ENCODE data around the gene DOCK3. TPM values are rescaled to one million over a fixed set of nuclear protein-coding genes. Genes with fewer than 3 reads are reported as not detected.
A peak's percentile ranks its signal among the peaks of the same experiment; 100 is the strongest.
"Not testable (repeated sequence)": the region's sequence is repeated elsewhere in the genome, so short reads cannot be mapped to it uniquely, and the experiment has no call there.

DOCK3 gene
- polyA plus RNA-seq, 1 donor: 2.1 TPM

- DNase-seq: no peak
These were observed 312.0 kb downstream of the DOCK3 start for GRCh38 chr3:50986726-50987125.

GRCh38 chr3:50994537-50994936 lies 319.8 kb downstream of the DOCK3 start:
- no peak for DNase-seq

GRCh38 chr3:50995085-50995824 lies 320.5 kb downstream of the DOCK3 start:
- no peak for DNase-seq

- no peak for DNase-seq
These were observed 327.8 kb downstream of the DOCK3 start for GRCh38 chr3:51002495-51002894.

- no peak for DNase-seq
These were observed 329.5 kb downstream of the DOCK3 start for GRCh38 chr3:51004235-51004634.

GRCh38 chr3:51024121-51024520 lies 349.4 kb downstream of the DOCK3 start:
- no peak for DNase-seq

- DNase-seq: peak; percentile 75
These were observed 350.3 kb downstream of the DOCK3 start for GRCh38 chr3:51024765-51025632.

GRCh38 chr3:51031666-51032065 lies 356.9 kb downstream of the DOCK3 start:
- DNase-seq: no peak

GRCh38 chr3:51035630-51036029 lies 360.9 kb downstream of the DOCK3 start:
- DNase-seq: no peak

GRCh38 chr3:51044982-51045381 lies 370.3 kb downstream of the DOCK3 start:
- DNase-seq: no peak

GRCh38 chr3:51052562-51052961 lies 377.8 kb downstream of the DOCK3 start:
- DNase-seq: no peak

- DNase-seq: no peak
These were observed 382.4 kb downstream of the DOCK3 start for GRCh38 chr3:51057121-51057520.

- DNase-seq: no peak
These were observed 388.3 kb downstream of the DOCK3 start for GRCh38 chr3:51063053-51063452.

GRCh38 chr3:51075221-51075775 lies 400.6 kb downstream of the DOCK3 start:
- DNase-seq: no peak

- no peak for DNase-seq
These were observed 407.6 kb downstream of the DOCK3 start for GRCh38 chr3:51082363-51082762.

- no peak for DNase-seq
These were observed 408.8 kb downstream of the DOCK3 start for GRCh38 chr3:51083490-51083889.

GRCh38 chr3:51092141-51092540 lies 417.4 kb downstream of the DOCK3 start:
- DNase-seq: peak; percentile 5

GRCh38 chr3:51094838-51095237 lies 420.1 kb downstream of the DOCK3 start:
- DNase-seq: not testable (repeated sequence)

- DNase-seq: peak; percentile 55
These were observed 425.2 kb downstream of the DOCK3 start for GRCh38 chr3:51099794-51100535.

GRCh38 chr3:51100536-51100851 lies 425.8 kb downstream of the DOCK3 start:
- no peak for DNase-seq

GRCh38 chr3:51102396-51102795 lies 427.7 kb downstream of the DOCK3 start:
- no peak for DNase-seq

- DNase-seq: no peak
These were observed 431.6 kb downstream of the DOCK3 start for GRCh38 chr3:51106242-51106876.

Measured in left kidney (tissue), 2 donors.